Astrocyte of the cerebellum (primary cell): ENCODE results near the gene PRKCZ.
"Not testable (repeated sequence)": the region's sequence is repeated elsewhere in the genome, so short reads cannot be mapped to it uniquely, and the experiment has no call there.

Source experiments
- DNase-seq: peaks from one replicate; pipeline ENCODE4 v3.0.0-alpha.2; 2011; ENCODE audit warnings: low read depth
- H3K4me3 ChIP-seq: 2 replicates; pipeline ENCODE4 v1.5.1; 2011; ENCODE audit warnings: mild to moderate bottlenecking, low read depth, low read length, moderate library complexity
- in situ Hi-C: cut with HindIII; loops from 2 replicates; pipeline ENCODE4 v1.10.0; 2017; ENCODE audit warnings: low sequenced_read_pairs
- TF ChIP-seq, protein P1 (sequence below): IDR thresholded peaks from 2 replicates; pipeline ENCODE4 v1.5.1; 2012; ENCODE audit warnings: low read length, low read depth, moderate library complexity, mild to moderate bottlenecking; ENCODE audit errors: missing control alignments

Gene PRKCZ

DNA sequence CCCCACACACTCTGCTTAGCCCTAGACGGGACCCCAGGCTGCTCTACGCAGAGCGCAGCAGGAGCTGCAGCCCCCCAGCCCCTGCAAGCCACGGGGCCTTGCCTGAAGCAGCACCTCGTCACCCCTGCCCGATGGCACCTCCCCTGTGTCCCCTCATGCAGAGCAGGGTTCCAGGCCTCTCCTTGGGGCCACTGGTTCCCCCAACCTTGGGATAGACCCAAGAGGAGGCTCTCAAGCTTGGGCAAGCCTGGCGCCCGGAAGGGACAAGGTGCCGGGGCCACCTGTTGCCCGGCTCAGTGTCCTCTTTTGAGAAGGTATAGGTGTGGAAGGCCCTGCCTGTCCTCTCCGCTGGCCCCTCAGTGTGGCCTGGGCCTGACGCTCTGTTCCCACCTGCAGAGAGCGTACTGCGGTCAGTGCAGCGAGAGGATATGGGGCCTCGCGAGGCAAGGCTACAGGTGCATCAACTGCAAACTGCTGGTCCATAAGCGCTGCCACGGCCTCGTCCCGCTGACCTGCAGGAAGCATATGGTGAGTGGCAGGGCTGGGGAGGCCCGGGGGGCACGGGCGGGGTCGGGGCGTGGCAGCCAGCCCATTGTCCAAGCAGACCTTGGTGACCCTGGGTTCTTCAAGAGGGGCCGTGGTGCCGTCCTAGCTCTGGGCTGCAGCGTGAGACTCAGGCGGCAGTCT lies 93.7 kb downstream of the PRKCZ start:
- DNase-seq = no peak
- H3K4me3 ChIP-seq = no peak overlapping the region
- in situ Hi-C loops = no loop called here
- TF ChIP-seq, protein P1, sequence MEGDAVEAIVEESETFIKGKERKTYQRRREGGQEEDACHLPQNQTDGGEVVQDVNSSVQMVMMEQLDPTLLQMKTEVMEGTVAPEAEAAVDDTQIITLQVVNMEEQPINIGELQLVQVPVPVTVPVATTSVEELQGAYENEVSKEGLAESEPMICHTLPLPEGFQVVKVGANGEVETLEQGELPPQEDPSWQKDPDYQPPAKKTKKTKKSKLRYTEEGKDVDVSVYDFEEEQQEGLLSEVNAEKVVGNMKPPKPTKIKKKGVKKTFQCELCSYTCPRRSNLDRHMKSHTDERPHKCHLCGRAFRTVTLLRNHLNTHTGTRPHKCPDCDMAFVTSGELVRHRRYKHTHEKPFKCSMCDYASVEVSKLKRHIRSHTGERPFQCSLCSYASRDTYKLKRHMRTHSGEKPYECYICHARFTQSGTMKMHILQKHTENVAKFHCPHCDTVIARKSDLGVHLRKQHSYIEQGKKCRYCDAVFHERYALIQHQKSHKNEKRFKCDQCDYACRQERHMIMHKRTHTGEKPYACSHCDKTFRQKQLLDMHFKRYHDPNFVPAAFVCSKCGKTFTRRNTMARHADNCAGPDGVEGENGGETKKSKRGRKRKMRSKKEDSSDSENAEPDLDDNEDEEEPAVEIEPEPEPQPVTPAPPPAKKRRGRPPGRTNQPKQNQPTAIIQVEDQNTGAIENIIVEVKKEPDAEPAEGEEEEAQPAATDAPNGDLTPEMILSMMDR = no peak

DNA sequence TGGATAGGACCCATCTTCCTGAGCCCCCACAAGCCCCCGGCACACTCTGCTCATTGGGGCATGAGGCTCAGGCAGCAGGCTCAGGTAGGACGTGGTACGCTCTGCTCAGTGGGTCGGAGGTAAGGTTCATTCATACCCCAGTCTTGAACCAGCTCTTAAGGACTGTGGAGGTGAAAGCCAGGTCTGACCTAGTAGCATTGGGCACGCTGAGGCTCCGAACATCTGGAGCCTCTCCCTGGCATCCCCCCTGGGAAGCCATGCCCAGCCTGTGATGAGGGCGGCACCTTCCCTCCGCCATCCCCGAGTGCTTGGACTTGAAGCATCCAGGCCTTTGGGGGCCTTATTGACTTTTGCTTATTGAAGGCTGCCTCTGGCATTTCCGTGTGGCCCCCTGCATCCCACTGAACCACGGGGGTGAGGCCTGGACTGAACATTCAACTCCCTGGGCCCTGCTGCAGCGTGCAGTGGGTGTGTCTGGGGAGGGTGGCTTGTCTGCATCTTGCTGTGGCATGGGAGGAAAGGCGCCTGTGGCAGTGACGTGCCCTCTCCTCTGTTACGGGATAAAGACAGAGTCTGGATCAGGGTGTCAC lies 94.4 kb downstream of the PRKCZ start:
- no peak overlapping the region for H3K4me3 ChIP-seq
- TF ChIP-seq, protein P1 = no peak
- in situ Hi-C loops = no loop called here
- no peak for DNase-seq

DNA sequence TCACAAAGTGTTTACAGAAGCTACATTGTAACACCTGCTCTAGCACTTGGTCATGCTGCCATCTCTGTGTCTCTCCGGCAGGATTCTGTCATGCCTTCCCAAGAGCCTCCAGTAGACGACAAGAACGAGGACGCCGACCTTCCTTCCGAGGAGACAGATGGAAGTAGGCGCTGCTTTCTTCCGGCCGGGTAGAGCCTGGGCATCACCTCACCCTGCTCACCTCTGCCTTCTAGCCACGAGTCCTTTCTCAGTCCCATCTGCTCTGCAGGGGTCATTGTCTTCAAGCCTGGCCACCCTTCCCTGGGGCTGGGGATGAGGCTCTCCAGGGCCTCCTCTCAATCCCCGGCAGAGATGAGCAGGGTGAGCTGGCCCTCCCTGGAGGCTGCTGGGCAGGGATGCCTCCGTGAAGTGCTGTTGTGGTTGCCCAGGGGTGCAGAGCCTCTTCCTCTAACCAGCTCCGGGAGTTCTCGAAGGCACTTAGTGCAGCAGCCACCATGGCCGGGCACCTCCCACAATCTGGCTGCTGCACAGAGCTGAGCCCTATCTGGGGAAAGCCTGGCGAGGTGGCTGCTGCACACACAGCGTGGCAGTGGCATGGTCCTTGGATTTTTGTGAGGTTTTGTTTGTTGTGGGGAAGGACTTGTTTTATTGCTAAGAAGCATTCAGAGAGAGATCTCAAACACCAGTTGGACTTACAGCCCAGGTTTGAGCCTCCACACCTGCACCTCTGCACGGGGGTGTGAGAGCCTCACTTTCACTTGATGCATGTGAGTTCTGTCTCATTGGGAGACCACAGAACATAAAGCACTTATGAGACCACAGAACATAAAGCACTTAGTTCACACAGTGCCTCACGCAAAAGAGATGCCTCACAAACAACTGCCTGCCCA lies 96.0 kb downstream of the PRKCZ start:
- no peak overlapping the region for H3K4me3 ChIP-seq
- TF ChIP-seq, protein P1 = no peak
- in situ Hi-C loops = no loop called here
- DNase-seq = no peak

DNA sequence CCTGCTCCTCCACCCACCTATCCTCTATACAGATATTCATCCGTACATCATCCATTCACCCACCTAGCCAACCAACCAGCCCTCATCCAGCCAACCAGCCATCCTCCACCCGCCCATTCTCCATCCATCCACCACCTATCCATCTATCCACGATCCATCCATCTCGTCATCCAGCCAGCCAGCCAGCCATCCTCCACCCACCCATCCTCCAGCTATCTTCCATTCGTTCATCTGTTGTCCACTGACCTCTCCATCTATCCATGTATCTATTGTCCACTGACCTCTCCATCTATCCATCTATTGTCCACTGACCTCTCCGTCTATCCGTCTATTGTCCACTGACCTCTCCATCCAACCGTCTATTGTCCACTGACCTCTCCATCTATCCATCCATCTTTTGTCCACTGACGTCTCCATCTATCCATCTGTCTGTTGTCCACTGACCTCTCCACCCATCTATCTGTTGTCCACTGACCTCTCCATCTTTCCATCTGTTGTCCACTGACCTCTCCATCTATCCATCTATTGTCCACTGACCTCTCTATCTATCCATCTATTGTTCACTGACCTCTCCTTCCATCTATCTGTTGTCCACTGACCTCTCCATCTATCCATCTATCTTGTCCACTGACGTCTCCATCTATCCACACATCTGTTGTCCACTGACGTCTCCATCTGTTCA lies 96.8 kb downstream of the PRKCZ start:
- in situ Hi-C loops = no loop called here
- no peak overlapping the region for H3K4me3 ChIP-seq
- TF ChIP-seq, protein P1 = no peak
- no peak for DNase-seq

DNA sequence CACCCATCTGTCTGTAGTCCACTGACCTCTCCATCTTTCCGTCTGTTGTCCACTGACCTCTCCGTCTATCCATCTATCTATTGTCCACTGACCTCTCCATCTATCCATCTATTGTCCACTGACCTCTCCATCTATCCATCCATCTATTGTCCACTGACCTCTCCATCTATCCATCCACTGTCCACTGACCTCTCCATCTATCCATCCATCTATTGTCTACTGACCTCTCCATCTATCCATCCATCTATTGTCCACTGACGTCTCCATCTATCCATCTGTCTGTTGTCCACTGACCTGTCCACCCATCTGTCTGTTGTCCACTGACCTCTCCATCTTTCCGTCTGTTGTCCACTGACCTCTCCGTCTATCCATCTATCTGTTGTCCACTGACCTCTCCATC lies 97.7 kb downstream of the PRKCZ start:
- H3K4me3 ChIP-seq, in situ Hi-C loops, DNase-seq: not testable (repeated sequence)

DNA sequence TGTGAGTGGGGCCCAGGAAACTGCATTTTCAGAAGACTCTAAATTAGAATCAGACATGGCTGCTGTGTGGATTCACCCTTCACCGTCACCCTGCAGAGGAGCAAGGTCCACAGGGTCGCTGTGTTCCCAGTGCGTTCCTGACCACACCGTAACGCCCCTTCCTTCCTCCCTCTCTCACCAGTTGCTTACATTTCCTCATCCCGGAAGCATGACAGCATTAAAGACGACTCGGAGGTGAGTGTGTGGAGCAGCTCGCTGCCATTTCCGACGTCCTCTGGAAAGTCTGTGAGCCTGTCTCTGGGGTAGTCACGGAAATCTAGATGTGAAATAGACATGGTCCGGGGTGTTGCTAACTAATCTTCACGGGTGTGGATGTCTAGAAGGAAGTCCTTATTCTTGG lies 98.5 kb downstream of the PRKCZ start:
- TF ChIP-seq, protein P1 = no peak
- in situ Hi-C loops = no loop called here
- no peak overlapping the region for H3K4me3 ChIP-seq
- DNase-seq = no peak
